ENCODE results near the gene GNA14.
"Not testable (repeated sequence)": the region's sequence is repeated elsewhere in the genome, so short reads cannot be mapped to it uniquely, and the experiment has no call there.

The GNA14 gene

GRCh38 chr9:77449240-77450084, 198.7 kb downstream of the GNA14 start:
- Histone ChIP-seq H3K4me1 (ENCODE audit: low read length) (peaks cover 11% of the 10 kb centered on the region), H2AFZ (ENCODE audit: low read depth, low read length) (no peak overlapping the region), H3K27me3 (ENCODE audit: low read depth, low read length) (no peaks in the 10 kb centered on the region), H3K4me2 (ENCODE audit: low read length) (no peak overlapping the region), H3K9me3 (ENCODE audit: insufficient read depth, low read length) (no peaks in the 10 kb centered on the region), H3K27ac (ENCODE audit: low read length) (no peak overlapping the region), H3K36me3 (replicated peaks; ENCODE audit: low read depth, low read length) (no peaks in the 10 kb centered on the region), H3K4me3 (ENCODE audit: low read length) (no peak overlapping the region), H4K20me1 (ENCODE audit: insufficient read depth, low read length) (no peaks in the 10 kb centered on the region), H3K9ac (ENCODE audit: low read length) (no peak overlapping the region), H3K79me2 (ENCODE audit: low read length) (no peaks in the 10 kb centered on the region)
- TF ChIP-seq CTCF (IDR thresholded peaks at IDR 0.05; ENCODE audit: low read depth, low read length), result peak; percentile 14; the same call in 1 of the 2 replicates
- no peak for TF ChIP-seq EZH2phosphoT487 (IDR thresholded peaks at IDR 0.05; ENCODE audit: low read depth)

- H3K36me3 ChIP-seq (replicated peaks; ENCODE audit: low read depth, low read length), result no peaks in the 10 kb centered on the region
- no peak overlapping the region for H3K4me2 ChIP-seq (ENCODE audit: low read length)
- no peaks in the 10 kb centered on the region for H3K27me3 ChIP-seq (ENCODE audit: low read depth, low read length)
- no peak overlapping the region for H3K9ac ChIP-seq (ENCODE audit: low read length)
- no peak overlapping the region for H2AFZ ChIP-seq (ENCODE audit: low read depth, low read length)
- no peaks in the 10 kb centered on the region for H3K9me3 ChIP-seq (ENCODE audit: insufficient read depth, low read length)
- no peak for TF ChIP-seq CTCF (IDR thresholded peaks at IDR 0.05; ENCODE audit: low read depth, low read length)
- no peak for TF ChIP-seq EZH2phosphoT487 (IDR thresholded peaks at IDR 0.05; ENCODE audit: low read depth)
- H4K20me1 ChIP-seq (ENCODE audit: insufficient read depth, low read length), result no peaks in the 10 kb centered on the region
- H3K4me3 ChIP-seq (ENCODE audit: low read length), result no peak overlapping the region
- peaks cover 8% of the 10 kb centered on the region for H3K4me1 ChIP-seq (ENCODE audit: low read length)
- no peaks in the 10 kb centered on the region for H3K79me2 ChIP-seq (ENCODE audit: low read length)
- no peak overlapping the region for H3K27ac ChIP-seq (ENCODE audit: low read length)
These were observed 200.5 kb downstream of the GNA14 start for GRCh38 chr9:77447646-77448045.

- Histone ChIP-seq H3K79me2 (ENCODE audit: low read length) (no peaks in the 10 kb centered on the region), H3K9me3 (ENCODE audit: insufficient read depth, low read length) (no peaks in the 10 kb centered on the region), H2AFZ (ENCODE audit: low read depth, low read length) (no peak overlapping the region), H3K27ac (ENCODE audit: low read length) (no peak overlapping the region), H3K4me2 (ENCODE audit: low read length) (no peak overlapping the region), H3K36me3 (replicated peaks; ENCODE audit: low read depth, low read length) (no peaks in the 10 kb centered on the region), H3K4me3 (ENCODE audit: low read length) (no peak overlapping the region), H4K20me1 (ENCODE audit: insufficient read depth, low read length) (no peaks in the 10 kb centered on the region), H3K27me3 (ENCODE audit: low read depth, low read length) (no peaks in the 10 kb centered on the region), H3K9ac (ENCODE audit: low read length) (no peak overlapping the region), H3K4me1 (ENCODE audit: low read length) (peaks cover 12% of the 10 kb centered on the region)
- no peak for TF ChIP-seq CTCF (IDR thresholded peaks at IDR 0.05; ENCODE audit: low read depth, low read length)
- no peak for TF ChIP-seq EZH2phosphoT487 (IDR thresholded peaks at IDR 0.05; ENCODE audit: low read depth)
These were observed 205.7 kb downstream of the GNA14 start for GRCh38 chr9:77442436-77442835.

GRCh38 chr9:77441124-77441523, 207.0 kb downstream of the GNA14 start:
- H3K36me3 ChIP-seq (replicated peaks; ENCODE audit: low read depth, low read length); H3K79me2 ChIP-seq (ENCODE audit: low read length); H3K9ac ChIP-seq (ENCODE audit: low read length); H3K4me2 ChIP-seq (ENCODE audit: low read length); H3K4me3 ChIP-seq (ENCODE audit: low read length); H4K20me1 ChIP-seq (ENCODE audit: insufficient read depth, low read length); H2AFZ ChIP-seq (ENCODE audit: low read depth, low read length); H3K27ac ChIP-seq (ENCODE audit: low read length); H3K27me3 ChIP-seq (ENCODE audit: low read depth, low read length); H3K9me3 ChIP-seq (ENCODE audit: insufficient read depth, low read length): not testable (repeated sequence)
- H3K4me1 ChIP-seq (ENCODE audit: low read length), result peaks cover 12% of the 10 kb centered on the region
